Nephron progenitor cell (in vitro differentiated cells): Measurements from ENCODE around the gene OMA1.

Experiments
- DNase-seq: peaks from one replicate; pipeline ENCODE4 v3.0.0; 2021
- H3K27ac Mint-ChIP-seq: 2 replicates; pipeline ENCODE4 v1.8.0; 2021; ENCODE audit warnings: mild to moderate bottlenecking, moderate library complexity, mixed read lengths
- H3K27me3 Mint-ChIP-seq: 2 replicates; pipeline ENCODE4 v1.8.0; 2021; ENCODE audit warnings: mild to moderate bottlenecking, low read depth, mixed read lengths; ENCODE audit not compliant: poor library complexity
- H3K36me3 Mint-ChIP-seq: 2 replicates; pipeline ENCODE4 v1.8.0; 2021; ENCODE audit warnings: low read depth, mixed read lengths
- H3K4me1 Mint-ChIP-seq: 2 replicates; pipeline ENCODE4 v1.8.0; 2021; ENCODE audit warnings: mixed read lengths
- H3K4me3 Mint-ChIP-seq: 2 replicates; pipeline ENCODE4 v1.8.0; 2021; ENCODE audit warnings: mild to moderate bottlenecking, moderate library complexity, mixed read lengths
- H3K9me3 Mint-ChIP-seq: 2 replicates; pipeline ENCODE4 v1.8.0; 2021; ENCODE audit warnings: mild to moderate bottlenecking, moderate library complexity, mixed read lengths
- CTCF ChIP-seq: fragments of 200-600 bp; sonication (generic); IDR thresholded peaks from 2 replicates; pipeline ENCODE4 v1.5.0; 2021; ENCODE audit warnings: antibody characterized with exemption

OMA1 gene

GRCh38 chr1:58442114-58442513, 104.4 kb downstream of the OMA1 start:
- no peak for TF ChIP-seq CTCF
- Mint-ChIP-seq H3K4me1 (peaks cover 47% of the 10 kb centered on the region), H3K4me3 (no peak overlapping the region), H3K9me3 (no peaks in the 10 kb centered on the region), H3K27ac (no peak overlapping the region), H3K36me3 (no peaks in the 10 kb centered on the region), H3K27me3 (peaks cover 3% of the 10 kb centered on the region)
- no peak for DNase-seq

GRCh38 chr1:58441699-58442098, 104.8 kb downstream of the OMA1 start:
- Mint-ChIP-seq H3K4me1 (peaks cover 43% of the 10 kb centered on the region), H3K9me3 (no peaks in the 10 kb centered on the region), H3K36me3 (no peaks in the 10 kb centered on the region), H3K27me3 (peaks cover 3% of the 10 kb centered on the region), H3K27ac (no peak overlapping the region), H3K4me3 (no peak overlapping the region)
- TF ChIP-seq CTCF, result no peak
- DNase-seq, result no peak

- TF ChIP-seq CTCF, result no peak
- no peak overlapping the region for H3K4me3 Mint-ChIP-seq
- H3K27ac Mint-ChIP-seq, result no peak overlapping the region
- H3K9me3 Mint-ChIP-seq, result no peaks in the 10 kb centered on the region
- peaks cover 37% of the 10 kb centered on the region for H3K4me1 Mint-ChIP-seq
- no peaks in the 10 kb centered on the region for H3K36me3 Mint-ChIP-seq
- H3K27me3 Mint-ChIP-seq, result peaks cover 3% of the 10 kb centered on the region
- DNase-seq, result no peak
These were observed 105.8 kb downstream of the OMA1 start for GRCh38 chr1:58440696-58441095.

GRCh38 chr1:58439946-58440345, 106.6 kb downstream of the OMA1 start:
- peaks cover 3% of the 10 kb centered on the region for H3K27me3 Mint-ChIP-seq
- no peaks in the 10 kb centered on the region for H3K9me3 Mint-ChIP-seq
- no peaks in the 10 kb centered on the region for H3K36me3 Mint-ChIP-seq
- no peak for TF ChIP-seq CTCF
- H3K4me1 Mint-ChIP-seq, result peaks cover 30% of the 10 kb centered on the region
- no peak overlapping the region for H3K4me3 Mint-ChIP-seq
- H3K27ac Mint-ChIP-seq, result no peak overlapping the region
- no peak for DNase-seq

- Mint-ChIP-seq H3K4me1 (peaks cover 27% of the 10 kb centered on the region), H3K9me3 (no peaks in the 10 kb centered on the region), H3K4me3 (no peak overlapping the region), H3K27me3 (peaks cover 3% of the 10 kb centered on the region), H3K27ac (peak overlapping the region; percentile 37), H3K36me3 (no peaks in the 10 kb centered on the region)
- no peak for DNase-seq
- no peak for TF ChIP-seq CTCF
These were observed 108.1 kb downstream of the OMA1 start for GRCh38 chr1:58438468-58438867.

GRCh38 chr1:58437623-58438022, 108.9 kb downstream of the OMA1 start:
- peaks cover 3% of the 10 kb centered on the region for H3K27me3 Mint-ChIP-seq
- no peak overlapping the region for H3K27ac Mint-ChIP-seq
- TF ChIP-seq CTCF, result no peak
- H3K9me3 Mint-ChIP-seq, result no peaks in the 10 kb centered on the region
- H3K4me1 Mint-ChIP-seq, result peaks cover 27% of the 10 kb centered on the region
- no peak for DNase-seq
- H3K36me3 Mint-ChIP-seq, result no peaks in the 10 kb centered on the region
- no peak overlapping the region for H3K4me3 Mint-ChIP-seq
